Measurements from ENCODE around the gene PNPLA2.

The PNPLA2 gene

GRCh38 chr11:832529-833113 is 13.9 kb downstream of the PNPLA2 start, which contains the start of gene CD151:
Gene CD151, plus strand, starts transcription at chr11:832952. Its CDS starts 3,118 bp downstream, at chr11:836070.
- Histone ChIP-seq H2AFZ (ENCODE audit: low read length) (no peak within 1 kb of the TSS), H3K79me2 (ENCODE audit: insufficient read depth, low read length) (no peaks in the 10 kb centered on the region), H4K20me1 (ENCODE audit: insufficient read depth, low read length) (no peaks in the 10 kb centered on the region), H3F3A (ENCODE audit: insufficient read depth, low read length) (no peaks in the 10 kb centered on the region), H3K9me3 (ENCODE audit: low read length) (no peaks in the 10 kb centered on the region), H3K4me2 (ENCODE audit: low read length) (peak within 1 kb of the TSS; percentile 57), H3K4me3 (ENCODE audit: low read depth, low read length, poor library complexity, severe bottlenecking) (peak within 1 kb of the TSS; percentile 43), H3K9ac (ENCODE audit: low read length) (no peak within 1 kb of the TSS; the same call in 1 of the 2 replicates), H3K9me2 (ENCODE audit: low read depth, low read length) (no peaks in the 10 kb centered on the region), H3K27me3 (ENCODE audit: insufficient read depth, low read length) (peaks cover 22% of the 10 kb centered on the region), H3K27ac (ENCODE audit: low read depth, low read length, poor library complexity, severe bottlenecking) (no peak within 1 kb of the TSS), H3K36me3 (ENCODE audit: insufficient read depth, low read length) (peaks cover 4% of the 10 kb centered on the region; the same call in 1 of the 2 replicates), H3K4me1 (ENCODE audit: insufficient read depth, low read length, severe bottlenecking) (peaks cover 22% of the 10 kb centered on the region)
- TF ChIP-seq CTCF (IDR thresholded peaks at IDR 0.05; ENCODE audit: low read length) (no peak), EZH2 (IDR thresholded peaks at IDR 0.05; ENCODE audit: borderline replicate concordance, low read length) (no peak)

- Histone ChIP-seq H3K27ac (ENCODE audit: low read depth, low read length, poor library complexity, severe bottlenecking) (no peak overlapping the region), H3K27me3 (ENCODE audit: insufficient read depth, low read length) (peaks cover 18% of the 10 kb centered on the region), H3K4me2 (ENCODE audit: low read length) (peak overlapping the region; percentile 57)
Measured at GRCh38 chr11:833114-833791, 14.5 kb downstream of the PNPLA2 start.

GRCh38 chr11:833849-834311 is 15.2 kb downstream of the PNPLA2 start:
- H3F3A ChIP-seq (ENCODE audit: insufficient read depth, low read length), result no peaks in the 10 kb centered on the region
- H3K4me3 ChIP-seq (ENCODE audit: low read depth, low read length, poor library complexity, severe bottlenecking), result no peak overlapping the region
- H4K20me1 ChIP-seq (ENCODE audit: insufficient read depth, low read length), result no peaks in the 10 kb centered on the region
- no peak overlapping the region for H3K27ac ChIP-seq (ENCODE audit: low read depth, low read length, poor library complexity, severe bottlenecking)
- peaks cover 22% of the 10 kb centered on the region for H3K4me1 ChIP-seq (ENCODE audit: insufficient read depth, low read length, severe bottlenecking)
- no peaks in the 10 kb centered on the region for H3K9me2 ChIP-seq (ENCODE audit: low read depth, low read length)
- H2AFZ ChIP-seq (ENCODE audit: low read length), result no peak overlapping the region
- H3K9me3 ChIP-seq (ENCODE audit: low read length), result no peaks in the 10 kb centered on the region
- no peak overlapping the region for H3K9ac ChIP-seq (ENCODE audit: low read length)
- H3K4me2 ChIP-seq (ENCODE audit: low read length), result no peak overlapping the region
- TF ChIP-seq CTCF (IDR thresholded peaks at IDR 0.05; ENCODE audit: low read length) (no peak), EZH2 (IDR thresholded peaks at IDR 0.05; ENCODE audit: borderline replicate concordance, low read length) (no peak)
- no peaks in the 10 kb centered on the region for H3K79me2 ChIP-seq (ENCODE audit: insufficient read depth, low read length)
- peaks cover 13% of the 10 kb centered on the region for H3K27me3 ChIP-seq (ENCODE audit: insufficient read depth, low read length)
- H3K36me3 ChIP-seq (ENCODE audit: insufficient read depth, low read length), result peaks cover 15% of the 10 kb centered on the region

More at GRCh38 chr11:833114-833791, 14.5 kb downstream of the PNPLA2 start:
- Histone ChIP-seq H3K4me3 (ENCODE audit: low read depth, low read length, poor library complexity, severe bottlenecking) (peak overlapping the region; percentile 43), H4K20me1 (ENCODE audit: insufficient read depth, low read length) (no peaks in the 10 kb centered on the region), H3K9me3 (ENCODE audit: low read length) (no peaks in the 10 kb centered on the region), H3K79me2 (ENCODE audit: insufficient read depth, low read length) (no peaks in the 10 kb centered on the region), H3K36me3 (ENCODE audit: insufficient read depth, low read length) (peaks cover 9% of the 10 kb centered on the region), H3F3A (ENCODE audit: insufficient read depth, low read length) (no peaks in the 10 kb centered on the region), H3K9ac (ENCODE audit: low read length) (no peak overlapping the region; the same call in 1 of the 2 replicates), H3K9me2 (ENCODE audit: low read depth, low read length) (no peaks in the 10 kb centered on the region), H2AFZ (ENCODE audit: low read length) (no peak overlapping the region), H3K4me1 (ENCODE audit: insufficient read depth, low read length, severe bottlenecking) (peaks cover 22% of the 10 kb centered on the region)
- no peak for TF ChIP-seq CTCF (IDR thresholded peaks at IDR 0.05; ENCODE audit: low read length)
- no peak for TF ChIP-seq EZH2 (IDR thresholded peaks at IDR 0.05; ENCODE audit: borderline replicate concordance, low read length)
